NCI-H69 (cell line): Measurements from ENCODE around the gene EPB41L2.
"Not testable (repeated sequence)": the region's sequence is repeated elsewhere in the genome, so short reads cannot be mapped to it uniquely, and the experiment has no call there.

Source experiments
- DNase-seq: peaks from one replicate; lab custom pipeline; 2025; lab: John Stamatoyannopoulos, UW

EPB41L2 gene

GRCh38 chr6:130945401-130945919, 117.6 kb downstream of the EPB41L2 start:
- DNase-seq: no peak

- DNase-seq: no peak
Measured at GRCh38 chr6:130944486-130944885, 118.6 kb downstream of the EPB41L2 start.

GRCh38 chr6:130943738-130944137, 119.3 kb downstream of the EPB41L2 start:
- no peak for DNase-seq

GRCh38 chr6:130942752-130943151, 120.3 kb downstream of the EPB41L2 start:
- not testable (repeated sequence) for DNase-seq

GRCh38 chr6:130937942-130938604, 125.0 kb downstream of the EPB41L2 start:
- DNase-seq: no peak

- no peak for DNase-seq
Measured at GRCh38 chr6:130936933-130937332, 126.1 kb downstream of the EPB41L2 start.

- DNase-seq: no peak
Measured at GRCh38 chr6:130935978-130936377, 127.1 kb downstream of the EPB41L2 start.

GRCh38 chr6:130934848-130935585, 128.0 kb downstream of the EPB41L2 start:
- DNase-seq: no peak

- peak; percentile 11 for DNase-seq
Measured at GRCh38 chr6:130933712-130934200, 129.3 kb downstream of the EPB41L2 start.

GRCh38 chr6:130932921-130933320, 130.1 kb downstream of the EPB41L2 start:
- no peak for DNase-seq

GRCh38 chr6:130932438-130932837, 130.6 kb downstream of the EPB41L2 start:
- no peak for DNase-seq

- no peak for DNase-seq
Measured at GRCh38 chr6:130931683-130932082, 131.4 kb downstream of the EPB41L2 start.

- DNase-seq: no peak
Measured at GRCh38 chr6:130929036-130929678, 133.9 kb downstream of the EPB41L2 start.

- no peak for DNase-seq
Measured at GRCh38 chr6:130928158-130928912, 134.7 kb downstream of the EPB41L2 start.

GRCh38 chr6:130927305-130927704, 135.7 kb downstream of the EPB41L2 start:
- peak; percentile 60 for DNase-seq

GRCh38 chr6:130923350-130923749, 139.7 kb downstream of the EPB41L2 start:
- no peak for DNase-seq

GRCh38 chr6:130922922-130923321, 140.1 kb downstream of the EPB41L2 start:
- no peak for DNase-seq

- DNase-seq: no peak
Measured at GRCh38 chr6:130920969-130921368, 142.1 kb downstream of the EPB41L2 start.

GRCh38 chr6:130918171-130918570, 144.9 kb downstream of the EPB41L2 start:
- no peak for DNase-seq

- DNase-seq: not testable (repeated sequence)
Measured at GRCh38 chr6:130915606-130916005, 147.4 kb downstream of the EPB41L2 start.

- no peak for DNase-seq
Measured at GRCh38 chr6:130913120-130913519, 149.9 kb downstream of the EPB41L2 start.

- DNase-seq: no peak
Measured at GRCh38 chr6:130912434-130912833, 150.6 kb downstream of the EPB41L2 start.
